ENCODE data around the gene PKDCC.

DNA sequence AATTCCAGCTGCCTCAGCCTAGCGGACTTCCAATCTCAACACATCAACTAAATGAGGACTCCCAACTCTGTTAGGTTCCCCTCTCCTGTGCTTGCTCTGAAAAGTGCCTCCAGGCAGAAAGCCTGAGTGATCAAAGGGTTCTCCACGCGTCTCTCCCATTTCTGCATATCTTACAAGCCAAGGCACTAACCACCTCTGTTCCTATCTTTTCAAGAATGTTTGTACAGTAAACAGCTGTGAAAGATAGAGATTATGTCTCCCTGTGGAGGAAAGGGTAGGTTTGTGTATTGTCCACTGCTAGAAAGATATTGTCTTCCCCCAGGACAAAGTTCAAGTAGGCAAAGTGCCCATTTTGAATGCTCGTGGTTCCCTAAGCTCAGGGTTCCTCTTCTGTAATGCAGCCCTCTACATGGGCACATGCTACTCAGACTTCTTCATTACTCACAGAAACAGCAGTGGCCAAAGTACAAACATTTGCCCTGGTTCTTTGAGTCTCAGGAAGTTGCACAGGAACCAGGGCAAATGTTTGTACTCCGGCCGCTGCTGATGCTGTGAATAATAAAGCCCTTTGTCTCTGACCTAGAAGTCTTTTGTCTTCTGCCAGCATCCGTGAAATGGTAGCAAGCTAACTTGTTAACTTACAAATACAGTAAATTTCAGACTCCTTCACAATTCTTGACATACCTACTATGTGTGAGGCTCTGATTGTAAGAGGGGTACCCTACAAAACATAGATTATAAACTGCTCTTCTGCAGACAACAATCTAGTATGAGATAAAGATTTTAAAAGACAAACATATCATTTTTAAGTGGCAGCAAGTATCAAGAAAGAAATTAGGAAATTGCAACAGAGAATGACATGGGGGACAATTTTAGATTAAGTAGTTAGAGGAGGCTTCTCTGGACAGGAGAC lies 44.5 kb downstream of the PKDCC start:
- TF ChIP-seq CTCF (IDR thresholded peaks at IDR 0.05) (no peak), POLR2A (IDR thresholded peaks at IDR 0.05) (no peak)

Measured in body of pancreas (tissue), 4 donors.